Osteocyte (in vitro differentiated cells): Measurements from ENCODE around the gene FBP2. TPM values are rescaled to one million over a fixed set of nuclear protein-coding genes. Genes with fewer than 3 reads are reported as not detected.

Experiments
- DNase-seq: peaks from one replicate; pipeline ENCODE4 v3.0.0; 2021; ENCODE audit warnings: mixed read lengths; ENCODE audit not compliant: unreplicated experiment; ENCODE audit errors: extremely low spot score
- H3K27ac Mint-ChIP-seq: one replicate; pipeline ENCODE4 v1.8.0; 2021; ENCODE audit warnings: mild to moderate bottlenecking, mixed read lengths; ENCODE audit not compliant: unreplicated experiment
- H3K27me3 Mint-ChIP-seq: one replicate; pipeline ENCODE4 v1.8.0; 2021; ENCODE audit warnings: mixed read lengths; ENCODE audit not compliant: unreplicated experiment
- H3K36me3 Mint-ChIP-seq: one replicate; pipeline ENCODE4 v1.8.0; 2021; ENCODE audit warnings: mixed read lengths; ENCODE audit not compliant: unreplicated experiment
- H3K4me1 Mint-ChIP-seq: one replicate; pipeline ENCODE4 v1.8.0; 2021; ENCODE audit warnings: mixed read lengths; ENCODE audit not compliant: unreplicated experiment
- H3K4me3 Mint-ChIP-seq: one replicate; pipeline ENCODE4 v1.8.0; 2021; ENCODE audit warnings: mild to moderate bottlenecking, moderate library complexity, mixed read lengths; ENCODE audit not compliant: unreplicated experiment
- H3K9me3 Mint-ChIP-seq: one replicate; pipeline ENCODE4 v1.8.0; 2021; ENCODE audit warnings: mixed read lengths; ENCODE audit not compliant: unreplicated experiment
- total RNA-seq: library from RNA; stranded (reverse); gene quantifications from 2 replicates; pipeline ENCODE4 v1.2.1, GENCODE V29; 2021
- TF ChIP-seq, protein P1 (sequence below): fragments of 200-600 bp; sonication (generic); IDR thresholded peaks from 2 replicates; pipeline ENCODE4 v1.5.0; 2021; ENCODE audit warnings: antibody characterized with exemption, mild to moderate bottlenecking, moderate library complexity

The FBP2 gene
- total RNA-seq, 1 donor from 2014 or later = not detected

DNA sequence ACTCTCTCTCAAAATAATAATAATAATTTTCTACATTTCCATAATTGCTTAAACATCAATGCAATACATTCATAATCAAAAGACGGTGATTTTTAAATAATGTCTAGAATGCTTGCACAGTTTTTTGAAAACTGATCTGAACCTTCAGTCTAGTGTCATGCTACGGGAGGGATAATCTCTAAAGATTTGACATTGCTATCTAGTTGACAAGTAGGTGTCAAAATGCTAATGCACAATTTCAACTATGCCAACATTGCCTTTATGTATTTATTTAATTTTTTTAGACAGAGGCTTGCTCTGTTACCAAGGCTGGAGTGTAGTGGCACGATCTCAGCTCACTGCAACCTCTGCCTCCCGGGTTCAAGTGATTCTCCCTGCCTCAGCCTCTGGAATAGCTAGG lies 54.7 kb downstream of the FBP2 start:
- Mint-ChIP-seq H3K4me3 (no peak overlapping the region), H3K9me3 (no peaks in the 10 kb centered on the region), H3K4me1 (no peaks in the 10 kb centered on the region), H3K36me3 (no peaks in the 10 kb centered on the region), H3K27ac (no peak overlapping the region), H3K27me3 (no peaks in the 10 kb centered on the region)
- TF ChIP-seq, protein P1, sequence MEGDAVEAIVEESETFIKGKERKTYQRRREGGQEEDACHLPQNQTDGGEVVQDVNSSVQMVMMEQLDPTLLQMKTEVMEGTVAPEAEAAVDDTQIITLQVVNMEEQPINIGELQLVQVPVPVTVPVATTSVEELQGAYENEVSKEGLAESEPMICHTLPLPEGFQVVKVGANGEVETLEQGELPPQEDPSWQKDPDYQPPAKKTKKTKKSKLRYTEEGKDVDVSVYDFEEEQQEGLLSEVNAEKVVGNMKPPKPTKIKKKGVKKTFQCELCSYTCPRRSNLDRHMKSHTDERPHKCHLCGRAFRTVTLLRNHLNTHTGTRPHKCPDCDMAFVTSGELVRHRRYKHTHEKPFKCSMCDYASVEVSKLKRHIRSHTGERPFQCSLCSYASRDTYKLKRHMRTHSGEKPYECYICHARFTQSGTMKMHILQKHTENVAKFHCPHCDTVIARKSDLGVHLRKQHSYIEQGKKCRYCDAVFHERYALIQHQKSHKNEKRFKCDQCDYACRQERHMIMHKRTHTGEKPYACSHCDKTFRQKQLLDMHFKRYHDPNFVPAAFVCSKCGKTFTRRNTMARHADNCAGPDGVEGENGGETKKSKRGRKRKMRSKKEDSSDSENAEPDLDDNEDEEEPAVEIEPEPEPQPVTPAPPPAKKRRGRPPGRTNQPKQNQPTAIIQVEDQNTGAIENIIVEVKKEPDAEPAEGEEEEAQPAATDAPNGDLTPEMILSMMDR = no peak
- no peak for DNase-seq

DNA sequence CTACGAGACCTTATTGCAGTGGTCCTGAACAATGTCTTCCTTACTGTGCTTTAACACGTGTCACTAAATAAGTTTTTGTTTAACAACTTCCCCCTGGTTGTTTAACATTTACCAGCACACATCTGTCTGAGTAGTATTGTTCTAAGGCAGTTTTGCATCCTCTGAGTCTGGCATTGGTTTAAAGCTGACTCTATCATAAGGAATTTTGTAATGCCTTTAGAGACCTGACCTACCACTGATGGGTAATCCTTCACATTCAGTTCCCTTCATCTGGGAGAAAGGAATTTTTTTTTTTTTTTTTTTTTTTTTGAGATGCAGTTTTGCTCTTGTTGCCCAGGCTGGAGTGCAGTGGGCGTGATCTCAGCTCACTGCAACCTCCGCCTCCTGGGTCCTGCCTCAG lies 58.7 kb downstream of the FBP2 start:
- Mint-ChIP-seq H3K9me3 (no peaks in the 10 kb centered on the region), H3K36me3 (no peaks in the 10 kb centered on the region), H3K4me1 (no peaks in the 10 kb centered on the region), H3K4me3 (no peak overlapping the region), H3K27me3 (no peaks in the 10 kb centered on the region), H3K27ac (no peak overlapping the region)
- no peak for DNase-seq
- TF ChIP-seq, protein P1 = no peak

DNA sequence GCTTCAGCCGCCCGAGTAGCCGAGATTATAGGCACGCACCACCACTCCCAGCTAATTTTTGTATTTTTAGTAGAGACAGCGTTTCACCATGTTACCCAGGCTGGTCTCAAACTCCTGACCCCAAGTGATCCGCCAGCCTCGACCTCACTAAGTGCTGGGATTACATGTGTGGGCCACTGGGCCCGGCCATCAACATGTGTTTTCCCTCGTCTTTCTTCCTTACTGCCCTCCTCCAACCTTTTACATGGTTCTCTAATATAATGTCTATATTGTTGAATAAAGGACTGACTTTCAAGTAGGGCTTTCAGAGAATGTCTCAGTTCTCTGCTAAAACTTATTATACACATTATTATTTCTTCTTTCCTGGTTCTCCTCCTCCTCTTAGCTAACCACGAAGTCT lies 60.0 kb downstream of the FBP2 start:
- no peak overlapping the region for H3K27ac Mint-ChIP-seq
- no peak overlapping the region for H3K4me3 Mint-ChIP-seq
- no peak for DNase-seq
- no peaks in the 10 kb centered on the region for H3K4me1 Mint-ChIP-seq
- TF ChIP-seq, protein P1 = no peak
- no peaks in the 10 kb centered on the region for H3K36me3 Mint-ChIP-seq
- no peaks in the 10 kb centered on the region for H3K27me3 Mint-ChIP-seq
- no peaks in the 10 kb centered on the region for H3K9me3 Mint-ChIP-seq

DNA sequence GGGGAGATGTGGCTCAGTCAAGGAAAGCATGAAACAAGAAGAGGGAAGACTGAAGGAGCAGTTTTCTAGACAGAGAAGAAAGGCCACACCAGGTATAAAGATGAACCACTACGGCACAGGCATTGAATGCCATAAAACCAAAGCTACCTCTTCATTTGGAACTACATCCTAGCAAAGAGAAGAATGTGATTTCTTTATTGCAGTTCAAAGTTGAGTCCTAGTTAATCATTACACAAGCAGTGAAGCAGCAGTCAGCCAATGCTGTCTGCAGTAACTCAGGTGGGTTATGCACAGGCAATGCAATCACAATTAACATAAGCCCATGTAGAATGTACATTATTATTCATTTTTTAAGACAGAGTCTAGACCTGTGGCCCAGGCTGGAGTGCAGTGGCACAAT lies 60.5 kb downstream of the FBP2 start:
- H3K27ac Mint-ChIP-seq = no peak overlapping the region
- TF ChIP-seq, protein P1 = no peak
- DNase-seq = no peak
- H3K4me1 Mint-ChIP-seq = no peaks in the 10 kb centered on the region
- no peaks in the 10 kb centered on the region for H3K9me3 Mint-ChIP-seq
- H3K27me3 Mint-ChIP-seq = no peaks in the 10 kb centered on the region
- H3K36me3 Mint-ChIP-seq = no peaks in the 10 kb centered on the region
- no peak overlapping the region for H3K4me3 Mint-ChIP-seq

DNA sequence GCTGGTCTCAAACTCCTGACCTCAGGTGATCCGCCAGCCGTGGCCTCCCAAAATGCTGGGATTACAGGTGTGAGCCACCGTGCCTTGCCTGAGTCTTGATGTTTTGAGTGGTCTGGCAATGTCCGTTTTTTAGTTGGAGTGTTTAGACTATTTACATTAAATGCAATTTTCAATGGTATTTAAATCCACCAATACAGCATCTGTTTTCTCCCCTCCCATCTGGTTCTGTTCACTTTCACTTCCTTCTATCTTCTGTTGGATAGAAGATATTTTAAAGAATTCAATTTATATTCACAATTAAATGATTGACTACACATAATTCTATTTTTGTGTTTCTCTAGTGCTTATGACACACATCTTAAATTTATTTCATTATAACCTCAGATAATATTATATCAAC lies 64.7 kb downstream of the FBP2 start:
- Mint-ChIP-seq H3K27me3 (no peaks in the 10 kb centered on the region), H3K9me3 (no peaks in the 10 kb centered on the region), H3K36me3 (no peaks in the 10 kb centered on the region), H3K27ac (no peak overlapping the region), H3K4me1 (no peaks in the 10 kb centered on the region), H3K4me3 (no peak overlapping the region)
- TF ChIP-seq, protein P1 = no peak
- no peak for DNase-seq
